Articular chondrocyte of knee joint (primary cell): Measurements from ENCODE around the gene PACSIN2. TPM values are rescaled to one million over a fixed set of nuclear protein-coding genes. Genes with fewer than 3 reads are reported as not detected.

ENCODE experiments used
- total RNA-seq: library from RNA; depleted of rRNA; stranded (reverse); fragments of >200 nt; gene quantifications from 2 replicates; pipeline ENCODE4 v1.2.3, GENCODE V29; 2012

PACSIN2 gene
- total RNA-seq: 27.3 and 33.8 TPM in 2 replicates

GRCh38 chr22:43014869-43015676 is at the start of gene PACSIN2:
Gene PACSIN2, minus strand, starts transcription at chr22:43015149. Its CDS starts 103,069 bp downstream, at chr22:42912080.

GRCh38 chr22:42856865-42857704 is 157.9 kb downstream of the PACSIN2 start, which contains the start of gene ARFGAP3:
Gene ARFGAP3, minus strand, starts transcription at chr22:42857273. Its CDS starts 91 bp downstream, at chr22:42857182.

Other genes with a start within 250 kb of the PACSIN2 start
- gene ARFGAP3, start 157.9 kb downstream of the PACSIN2 start, total RNA-seq: 93.4 and 104 TPM in 2 replicates
- gene TTLL1, start 74.2 kb upstream of the PACSIN2 start, total RNA-seq: 17.0 and 17.5 TPM in 2 replicates
- gene BIK, start 95.6 kb upstream of the PACSIN2 start, total RNA-seq: not detected in 2 replicates
- 12.7 and 12.8 TPM in 2 replicates for gene MCAT, start 128.2 kb upstream of the PACSIN2 start, total RNA-seq
- 234 and 238 TPM in 2 replicates for gene TSPO, start 136.4 kb upstream of the PACSIN2 start, total RNA-seq
- 16.5 and 20.3 TPM in 2 replicates for gene TTLL12, start 172.0 kb upstream of the PACSIN2 start, total RNA-seq